Measurements from ENCODE around the gene ZNF2.

GRCh38 chr2:95207111-95207961 lies 41.7 kb downstream of the ZNF2 start, which contains the start of gene ZNF892:
- TF ChIP-seq EZH2 (IDR thresholded peaks at IDR 0.05; ENCODE audit: insufficient read depth, poor library complexity, severe bottlenecking) = no peak
- TF ChIP-seq EZH2phosphoT487 (IDR thresholded peaks at IDR 0.05; ENCODE audit: insufficient read depth, low read depth) = no peak

Data from GM23248 (cell line).